Cerebellar cortex (tissue), 1 donor: Measurements from ENCODE around the gene RICTOR.
"Not testable (repeated sequence)": the region's sequence is repeated elsewhere in the genome, so short reads cannot be mapped to it uniquely, and the experiment has no call there.

ENCODE experiments used
- DNase-seq: peaks from one replicate; pipeline ENCODE4 v3.0.0-alpha.2; 2015; ENCODE audit warnings: low spot score

Gene RICTOR

DNA sequence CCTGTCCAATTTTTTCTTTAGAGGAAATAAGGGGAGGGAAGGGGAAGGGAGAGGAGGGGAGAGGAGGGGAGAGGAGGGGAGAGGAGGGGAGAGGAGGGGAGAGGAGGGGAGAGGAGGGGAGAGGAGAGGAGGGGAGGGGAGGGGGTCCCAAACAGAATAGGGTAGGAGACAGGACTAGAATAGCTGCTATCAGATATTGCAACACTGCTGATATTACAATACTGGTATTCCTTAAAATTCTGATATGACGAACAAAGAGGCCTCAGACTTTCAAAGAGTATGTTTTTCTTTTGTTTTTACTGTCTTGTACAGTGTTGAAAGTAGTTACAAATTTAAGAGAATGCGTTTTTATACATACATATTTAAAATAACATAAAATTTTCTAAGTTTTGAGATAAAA, 67.5 kb downstream of the RICTOR start:
- no peak for DNase-seq

DNA sequence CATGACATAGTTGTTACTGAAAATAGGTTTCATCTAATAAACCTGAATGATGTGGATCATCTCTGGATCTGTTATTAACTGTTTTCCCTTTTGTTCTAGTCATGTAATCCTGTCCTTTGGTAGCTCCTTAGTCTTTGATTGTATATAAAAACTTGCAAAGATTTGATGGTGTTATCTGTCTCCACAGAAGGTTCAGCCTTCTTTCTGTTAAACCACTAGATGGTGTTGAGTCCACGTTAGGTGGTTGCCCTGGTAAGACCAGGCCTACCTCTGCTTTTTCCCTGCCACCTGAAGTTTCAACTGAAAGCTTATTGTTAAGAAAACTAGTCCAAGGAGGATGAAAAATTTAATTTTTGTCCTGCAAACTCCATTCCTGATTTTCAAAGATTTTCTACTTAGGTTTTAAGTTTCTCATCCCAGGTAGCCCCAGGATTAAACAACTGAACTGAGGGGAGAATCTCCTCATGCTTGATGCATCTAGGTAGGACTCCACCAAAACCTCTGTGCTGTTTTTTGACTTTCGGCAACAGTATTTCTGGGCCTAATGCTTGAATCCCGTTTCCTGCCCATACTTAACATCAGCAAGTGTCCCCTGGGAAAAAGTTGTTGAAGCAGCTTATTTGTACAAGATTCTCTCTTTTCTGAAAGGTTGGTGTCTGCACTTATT, 68.5 kb downstream of the RICTOR start:
- peak; percentile 46 for DNase-seq

DNA sequence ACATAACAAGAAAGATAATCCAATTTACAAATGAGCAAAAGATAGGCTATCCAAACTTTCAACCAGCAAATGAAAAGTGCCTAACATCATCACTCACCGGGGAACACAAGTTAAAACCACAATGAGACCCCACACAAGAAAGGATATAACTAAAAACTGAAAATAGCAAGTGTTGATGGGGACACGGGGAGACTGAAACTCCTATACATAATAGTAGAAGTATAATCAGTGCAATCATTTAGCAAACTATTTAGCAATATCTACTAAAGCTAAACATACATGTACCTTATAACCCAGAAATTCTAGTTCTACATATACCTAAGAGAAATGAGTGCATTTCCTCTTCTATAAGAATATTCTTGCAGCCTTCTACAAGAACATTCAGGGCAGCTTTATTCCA, 72.5 kb downstream of the RICTOR start:
- no peak for DNase-seq

DNA sequence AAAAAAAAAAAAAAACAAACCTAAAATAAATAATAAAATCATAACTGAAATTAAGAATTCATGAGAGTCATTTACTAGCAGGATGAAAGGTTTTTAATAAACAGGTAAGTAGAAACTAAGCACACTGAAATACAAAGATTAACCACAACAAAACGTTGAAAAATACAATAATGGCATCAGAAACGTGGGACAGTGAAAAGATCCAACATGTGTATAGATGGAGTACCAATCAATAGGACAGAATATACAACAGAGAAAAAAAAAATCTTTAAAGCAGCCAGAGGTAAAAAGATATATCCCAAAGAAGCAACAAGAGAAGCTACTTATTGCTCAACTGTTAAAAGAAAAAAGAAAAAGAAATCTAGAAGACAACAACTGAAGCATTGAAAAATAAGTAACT, 75.2 kb downstream of the RICTOR start:
- no peak for DNase-seq

- DNase-seq = peak; percentile 26
Measured at GRCh38 chr5:38997591-38997990, 76.6 kb downstream of the RICTOR start.

DNA sequence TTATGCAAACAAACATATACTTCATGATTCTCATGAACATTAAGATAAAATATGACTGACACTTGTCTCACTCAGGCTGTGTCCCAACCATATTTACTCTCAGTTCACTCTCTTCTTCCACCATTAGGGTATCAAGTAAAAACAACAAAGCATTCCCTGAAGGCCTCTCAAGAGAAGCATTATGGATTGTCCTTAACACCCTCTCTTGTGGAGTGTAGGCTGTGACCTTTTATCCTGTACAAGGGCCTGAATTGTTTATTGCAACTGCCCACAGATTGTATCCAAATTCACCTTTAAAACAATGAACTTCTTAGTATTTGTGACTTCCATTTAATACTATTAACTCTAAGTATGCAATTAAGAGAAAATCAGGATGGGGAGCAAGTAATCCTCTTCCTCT, 78.1 kb downstream of the RICTOR start:
- DNase-seq = no peak

- DNase-seq = peak; percentile 74
Measured at GRCh38 chr5:38994324-38994927, 79.8 kb downstream of the RICTOR start.

DNA sequence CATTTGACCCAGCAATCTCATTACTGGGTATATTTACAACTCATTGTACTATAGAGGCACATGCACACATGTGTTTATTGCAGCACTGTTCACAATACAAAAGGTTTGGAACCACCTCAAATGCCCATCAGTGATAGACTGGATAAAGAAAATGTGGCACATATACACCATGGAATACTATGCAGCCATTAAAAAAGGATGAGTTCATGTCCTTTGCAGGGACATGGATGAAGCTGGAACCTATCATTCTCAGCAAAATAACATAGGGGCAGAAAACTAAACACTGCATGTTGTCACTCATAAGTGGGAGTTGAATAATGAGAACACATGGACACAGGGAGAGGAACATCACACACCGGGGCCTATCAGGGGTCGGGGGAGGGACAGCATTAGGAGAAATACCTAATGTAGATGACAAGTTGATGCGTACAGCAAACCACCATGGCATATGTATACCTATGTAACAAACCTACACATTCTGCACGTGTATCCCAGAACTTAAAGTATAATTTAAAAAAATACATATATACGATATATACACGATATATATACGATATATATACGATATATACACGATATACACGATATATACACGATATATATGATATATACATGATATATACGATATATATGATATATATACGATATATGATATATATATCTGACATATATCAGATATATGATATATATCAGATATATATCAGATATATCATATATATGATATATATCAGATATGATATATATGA, 84.1 kb downstream of the RICTOR start:
- not testable (repeated sequence) for DNase-seq

GRCh38 chr5:38985909-38986452, 88.2 kb downstream of the RICTOR start:
- DNase-seq = no peak

DNA sequence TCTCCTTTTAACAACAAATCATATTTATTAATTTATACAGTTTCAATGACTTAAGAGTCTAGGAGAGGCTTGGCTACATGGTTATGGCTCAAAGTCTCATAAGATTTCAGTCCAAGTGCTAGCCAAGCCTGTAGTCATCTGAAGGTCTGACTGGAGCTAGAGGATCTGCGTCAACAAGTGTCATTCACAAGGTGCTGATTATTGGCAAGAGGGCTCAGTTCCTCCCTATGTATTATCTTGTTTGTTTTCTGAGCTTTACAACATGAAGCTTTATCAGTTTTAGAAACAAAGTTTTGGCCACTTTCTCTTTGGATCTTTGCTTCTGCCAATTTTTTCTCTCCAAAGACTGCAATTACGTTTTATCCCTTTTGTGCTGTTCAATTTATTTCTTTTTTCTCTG, 94.7 kb downstream of the RICTOR start:
- DNase-seq = no peak

DNA sequence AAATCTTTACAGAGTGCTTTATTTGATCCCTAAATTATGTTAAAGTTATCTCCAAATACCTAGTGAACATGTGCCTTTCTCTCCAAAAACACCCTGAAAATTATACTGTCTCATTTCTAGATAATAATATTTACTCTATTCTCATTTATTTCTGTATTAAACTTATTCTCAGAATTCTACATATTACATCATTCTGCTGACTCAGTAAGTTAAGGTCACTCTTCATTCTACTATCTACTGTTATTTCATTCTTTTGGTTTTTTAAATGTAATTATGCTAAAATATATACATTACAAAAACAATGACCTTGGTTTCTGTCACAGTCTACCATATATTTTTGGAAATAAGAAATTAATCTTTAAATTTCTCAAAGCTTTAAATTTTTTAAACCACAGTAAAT, 96.2 kb downstream of the RICTOR start:
- DNase-seq = no peak

- DNase-seq = no peak
Measured at GRCh38 chr5:38968665-38969064, 105.5 kb downstream of the RICTOR start.

DNA sequence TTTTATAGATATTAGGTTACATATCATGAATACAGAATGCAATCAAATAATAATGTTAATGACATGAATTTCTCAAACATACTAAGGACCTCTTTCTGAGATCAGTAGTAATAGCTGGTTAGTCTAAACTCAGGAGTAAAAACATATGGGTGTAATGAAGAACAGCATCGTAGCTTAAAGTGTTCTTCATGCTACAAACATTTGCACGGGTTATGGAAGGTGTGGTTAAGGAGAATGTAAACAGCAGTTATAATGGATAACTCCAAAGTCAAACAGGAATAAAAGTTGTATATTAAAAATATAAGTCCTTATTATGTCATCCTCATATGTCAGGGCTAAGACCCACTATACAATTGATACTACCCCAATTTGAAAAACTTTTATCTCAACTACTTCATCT, 112.5 kb downstream of the RICTOR start:
- DNase-seq = no peak

GRCh38 chr5:38953426-38954012, 120.7 kb downstream of the RICTOR start:
- no peak for DNase-seq

DNA sequence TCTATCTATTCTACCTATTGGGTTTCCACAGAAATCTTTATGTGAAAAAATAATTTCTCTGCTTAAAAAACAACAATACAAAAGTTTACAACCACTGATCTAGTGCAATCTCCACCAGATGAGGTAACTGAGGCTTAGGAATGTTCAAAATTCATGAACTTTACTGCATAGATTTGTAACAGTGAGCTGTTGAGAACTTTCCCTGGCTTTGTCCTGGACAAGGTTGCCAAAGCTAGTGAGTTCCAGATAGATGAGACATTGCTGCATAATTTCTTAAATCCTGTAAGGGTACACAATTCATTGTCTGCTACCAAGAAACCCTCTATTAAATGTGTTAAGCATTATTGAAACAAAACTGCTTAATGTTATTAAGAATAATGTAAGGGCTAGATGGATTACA, 125.7 kb downstream of the RICTOR start:
- DNase-seq = no peak

DNA sequence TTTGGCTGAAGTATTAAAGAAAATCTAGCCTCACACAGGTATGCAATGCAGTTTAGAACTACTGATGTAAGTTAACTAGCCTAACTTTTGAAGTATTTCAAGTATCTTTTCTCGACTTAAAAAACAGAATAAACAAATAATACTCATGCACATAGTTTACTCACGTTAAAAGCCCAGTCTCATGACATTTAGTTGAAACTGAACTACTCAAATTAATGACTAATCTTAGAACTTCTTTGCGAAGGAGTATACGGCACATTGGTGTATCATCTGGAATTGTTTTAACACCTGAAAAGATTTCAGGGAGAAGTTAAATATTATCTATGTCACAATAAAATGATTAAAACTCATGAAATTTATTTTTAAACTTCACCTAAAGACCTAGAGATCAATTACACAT, 129.9 kb downstream of the RICTOR start:
- DNase-seq = no peak

GRCh38 chr5:38941912-38942311, 132.3 kb downstream of the RICTOR start:
- no peak for DNase-seq

DNA sequence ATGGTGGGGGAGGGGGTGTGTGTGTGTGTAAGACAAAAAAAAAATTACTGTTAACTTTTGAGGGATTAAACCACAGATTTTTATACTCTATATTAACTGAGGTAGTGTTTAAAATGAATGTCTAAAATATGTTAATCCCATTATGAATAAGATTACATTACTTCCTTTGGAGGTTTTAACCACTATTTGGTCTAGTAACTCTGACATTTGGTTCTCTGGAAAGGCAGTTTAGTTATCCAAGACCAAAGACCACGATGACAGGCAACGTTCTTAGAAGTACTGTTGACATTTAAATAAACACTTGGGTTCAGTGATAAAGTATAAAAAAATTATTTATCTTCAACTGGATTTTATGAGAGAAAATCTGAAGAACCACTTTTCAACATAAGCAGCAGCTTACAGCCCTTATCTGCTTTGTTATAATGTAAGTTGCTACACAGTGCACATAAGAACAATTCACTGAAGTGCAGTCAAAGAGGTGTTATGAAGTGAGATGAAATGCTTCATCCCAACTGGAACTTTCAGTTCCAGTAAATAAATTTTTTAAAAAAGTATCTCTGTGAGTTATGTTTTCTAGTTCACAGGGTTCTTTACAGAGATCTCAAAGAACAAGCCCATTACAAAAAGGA, 133.9 kb downstream of the RICTOR start:
- DNase-seq = no peak

GRCh38 chr5:38938973-38939372, 135.2 kb downstream of the RICTOR start:
- DNase-seq = no peak

DNA sequence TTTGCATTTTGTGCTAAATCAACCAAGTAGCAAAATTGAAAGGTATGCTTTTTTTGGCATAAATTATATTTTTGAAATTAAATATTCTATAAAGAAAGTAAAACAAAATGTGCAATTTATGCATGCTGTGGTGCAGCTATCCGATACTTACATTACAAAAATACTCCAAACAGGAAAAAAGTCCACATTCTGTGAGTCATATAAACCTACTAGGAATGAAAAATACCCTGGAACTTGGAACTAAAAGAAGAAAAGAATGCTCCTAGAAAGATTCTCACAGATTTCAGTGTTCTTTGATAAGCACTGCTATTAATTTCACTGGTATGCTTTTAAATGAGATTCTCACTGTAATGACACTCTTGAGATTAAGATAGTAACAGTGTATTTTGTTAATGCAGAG, 135.8 kb downstream of the RICTOR start:
- no peak for DNase-seq

GRCh38 chr5:38936269-38936668, 137.9 kb downstream of the RICTOR start:
- DNase-seq = no peak

DNA sequence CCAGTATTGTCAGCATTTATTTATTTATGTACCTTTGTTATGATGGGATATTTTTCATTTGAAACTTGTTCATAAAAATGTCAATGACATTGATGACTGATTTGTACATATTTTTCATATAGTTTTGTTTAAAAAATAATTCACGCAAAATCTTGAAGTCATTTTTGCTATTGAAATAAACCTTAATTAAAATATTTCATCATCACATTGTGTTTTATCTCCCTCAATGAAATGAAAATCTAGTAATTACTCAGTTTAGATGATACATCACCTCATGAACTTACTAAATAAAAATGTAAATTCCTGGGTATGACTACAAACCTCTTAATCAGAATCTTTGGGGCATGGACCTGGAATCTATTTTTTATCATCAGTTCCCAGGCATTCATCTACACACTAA, 138.8 kb downstream of the RICTOR start:
- DNase-seq = no peak
